ENCODE measurements around the gene EIF2B1.

The EIF2B1 gene

GRCh38 chr12:123633379-123634141, at the start of gene EIF2B1, which contains the start of gene GTF2H3:
TSS of gene EIF2B1 (minus strand) at chr12:123633686. CDS start at chr12:123633557, 129 bp downstream.
TSS of gene GTF2H3 (plus strand) at chr12:123633829. CDS start at chr12:123633860, 31 bp downstream.
- peak; percentile 98 for DNase-seq

GRCh38 chr12:123681605-123682004, 48.1 kb upstream of the EIF2B1 start:
- no peak for DNase-seq

- DNase-seq, result no peak
These were observed 45.5 kb upstream of the EIF2B1 start for GRCh38 chr12:123678981-123679380.

GRCh38 chr12:123676616-123677320, 43.3 kb upstream of the EIF2B1 start:
- DNase-seq, result no peak

- no peak for DNase-seq
These were observed 42.0 kb upstream of the EIF2B1 start for GRCh38 chr12:123675436-123675835.

- DNase-seq, result no peak
These were observed 38.4 kb upstream of the EIF2B1 start for GRCh38 chr12:123671876-123672275.

- DNase-seq, result peak; percentile 95
These were observed 37.6 kb upstream of the EIF2B1 start, which contains the start of gene TCTN2 for GRCh38 chr12:123670882-123671728. TSS of gene TCTN2 (plus strand) at chr12:123671113. CDS start at chr12:123671241, 128 bp downstream.

- no peak for DNase-seq
These were observed 34.3 kb upstream of the EIF2B1 start for GRCh38 chr12:123667771-123668170.

GRCh38 chr12:123659996-123660727, 26.7 kb upstream of the EIF2B1 start:
- DNase-seq, result no peak

GRCh38 chr12:123657211-123657610, 23.7 kb upstream of the EIF2B1 start:
- DNase-seq, result no peak

- no peak for DNase-seq
These were observed 22.9 kb upstream of the EIF2B1 start for GRCh38 chr12:123656392-123656791.

- DNase-seq, result no peak
These were observed 21.9 kb upstream of the EIF2B1 start for GRCh38 chr12:123655420-123655819.

GRCh38 chr12:123654129-123654701, 20.7 kb upstream of the EIF2B1 start:
- DNase-seq, result no peak

GRCh38 chr12:123648401-123648800, 14.9 kb upstream of the EIF2B1 start:
- no peak for DNase-seq

- DNase-seq, result no peak
These were observed 12.4 kb upstream of the EIF2B1 start for GRCh38 chr12:123645878-123646277.

GRCh38 chr12:123645380-123645779, 11.9 kb upstream of the EIF2B1 start:
- no peak for DNase-seq

GRCh38 chr12:123643911-123644310, 10.4 kb upstream of the EIF2B1 start:
- DNase-seq, result no peak

- DNase-seq, result no peak
These were observed 666 bp upstream of the EIF2B1 start for GRCh38 chr12:123634142-123634561.

GRCh38 chr12:123621619-123622530, 11.6 kb downstream of the EIF2B1 start:
- no peak for DNase-seq

GRCh38 chr12:123621101-123621500, 12.4 kb downstream of the EIF2B1 start:
- no peak for DNase-seq

GRCh38 chr12:123617580-123617979, 15.9 kb downstream of the EIF2B1 start:
- no peak for DNase-seq

Measured in activated naive CD4-positive, alpha-beta T cell treated with Interleukin-2 at 50 U/mL for 16 hours (primary cell).